Measurements from ENCODE around the gene USP24. TPM values are rescaled to one million over a fixed set of nuclear protein-coding genes. Genes with fewer than 3 reads are reported as not detected.

Gene USP24
- total and polyA plus RNA-seq, 4 donors, result 42.5 to 70.6 (median 46.9) TPM

DNA sequence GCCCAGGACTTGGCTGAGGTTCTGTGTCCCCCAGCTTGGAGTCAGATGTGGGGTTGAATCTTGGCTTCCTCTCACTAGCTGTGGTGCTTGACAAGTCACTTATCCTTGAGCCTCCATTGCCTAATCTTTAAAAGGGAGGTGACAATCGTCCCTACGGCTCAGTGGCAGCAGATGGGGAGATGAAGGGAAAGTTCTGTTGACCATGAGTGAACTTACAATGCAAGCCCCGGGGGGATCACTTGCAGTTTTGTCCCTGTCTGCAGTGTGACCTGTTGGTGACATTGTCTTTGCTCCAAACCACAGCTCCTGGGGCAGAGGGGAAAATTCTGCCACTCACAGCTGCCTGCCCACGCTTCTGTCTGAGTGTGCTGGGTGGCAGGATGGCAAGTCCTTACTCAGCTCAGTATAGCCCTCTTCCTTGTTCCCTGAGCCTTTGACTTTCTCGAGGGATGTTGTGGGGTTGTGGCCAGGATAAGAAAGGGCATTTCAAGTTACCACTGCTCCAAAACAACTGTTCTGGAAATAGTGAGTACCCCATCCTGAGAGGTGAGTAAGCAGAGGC, 174.2 kb downstream of the USP24 start:
- Histone ChIP-seq H3K4me1 (ENCODE audit: control insufficient read depth, insufficient read depth, low read length) (peaks cover 19% of the 10 kb centered on the region), H3K4me3 (ENCODE audit: low read depth, low read length) (no peak overlapping the region), H3K27ac (ENCODE audit: low read depth, low read length) (no peak overlapping the region), H3K9me3 (ENCODE audit: control insufficient read depth, insufficient read depth, low read length) (no peaks in the 10 kb centered on the region), H3K36me3 (ENCODE audit: control insufficient read depth, insufficient read depth, low read length) (no peaks in the 10 kb centered on the region), H3K27me3 (ENCODE audit: control insufficient read depth, insufficient read depth, low read length) (peaks cover 44% of the 10 kb centered on the region)
- no peak for DNase-seq (ENCODE audit: low read depth in 4 of 6, low spot score in 6 of 6)
- WGBS (ENCODE audit: insufficient coverage), result 59% methylated on average over 4 of the region's 5 CpGs

DNA sequence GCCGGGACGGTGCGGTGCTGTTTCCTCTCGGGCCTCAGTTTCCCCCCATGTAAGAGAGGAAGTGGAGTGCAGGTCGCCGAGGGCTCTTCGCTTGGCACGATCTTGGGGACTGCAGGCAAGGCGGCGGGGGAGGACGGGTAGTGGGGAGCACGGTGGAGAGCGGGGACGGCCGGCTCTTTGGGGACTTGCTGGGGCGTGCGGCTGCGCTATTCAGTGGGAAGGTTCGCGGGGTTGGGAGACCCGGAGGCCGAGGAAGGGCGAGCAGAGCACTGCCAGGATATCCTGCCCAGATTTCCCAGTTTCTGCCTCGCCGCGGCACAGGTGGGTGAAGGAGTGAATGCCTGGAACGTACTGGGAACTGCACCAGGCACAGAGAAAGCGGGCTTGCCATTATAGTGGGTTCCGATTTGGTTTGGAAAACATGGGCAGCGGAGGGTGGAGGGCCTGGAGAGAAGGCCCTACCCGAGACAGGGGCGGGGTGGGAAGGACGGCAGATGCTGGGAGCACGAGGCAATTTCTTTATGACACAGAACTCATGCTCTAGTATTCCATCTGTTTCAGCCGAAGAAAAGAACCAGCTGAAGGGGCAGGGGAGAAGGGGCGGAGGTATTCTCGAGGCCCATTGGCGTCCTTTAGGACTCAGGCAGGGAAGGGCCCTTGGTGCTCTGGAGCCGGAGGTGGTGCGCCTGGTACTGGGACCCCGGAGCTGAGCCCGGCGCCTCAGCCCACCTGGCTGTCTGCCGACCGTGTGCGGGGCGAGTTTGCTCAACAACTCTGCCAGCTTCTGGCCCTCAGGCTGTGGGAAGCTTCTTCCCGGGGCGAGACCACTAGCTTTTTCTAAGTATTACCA, 174.9 kb downstream of the USP24 start:
- Histone ChIP-seq H3K9me3 (ENCODE audit: control insufficient read depth, insufficient read depth, low read length) (no peaks in the 10 kb centered on the region), H3K4me1 (ENCODE audit: control insufficient read depth, insufficient read depth, low read length) (peaks cover 19% of the 10 kb centered on the region), H3K27ac (ENCODE audit: low read depth, low read length) (no peak overlapping the region), H3K4me3 (ENCODE audit: low read depth, low read length) (peak overlapping the region; percentile 16), H3K27me3 (ENCODE audit: control insufficient read depth, insufficient read depth, low read length) (peaks cover 44% of the 10 kb centered on the region), H3K36me3 (ENCODE audit: control insufficient read depth, insufficient read depth, low read length) (no peaks in the 10 kb centered on the region)
- WGBS (ENCODE audit: insufficient coverage), result 12% methylated on average over 48 of the region's 49 CpGs
- DNase-seq (ENCODE audit: low read depth in 4 of 6, low spot score in 6 of 6), result peak in 1 of 6 donors; percentile 40

DNA sequence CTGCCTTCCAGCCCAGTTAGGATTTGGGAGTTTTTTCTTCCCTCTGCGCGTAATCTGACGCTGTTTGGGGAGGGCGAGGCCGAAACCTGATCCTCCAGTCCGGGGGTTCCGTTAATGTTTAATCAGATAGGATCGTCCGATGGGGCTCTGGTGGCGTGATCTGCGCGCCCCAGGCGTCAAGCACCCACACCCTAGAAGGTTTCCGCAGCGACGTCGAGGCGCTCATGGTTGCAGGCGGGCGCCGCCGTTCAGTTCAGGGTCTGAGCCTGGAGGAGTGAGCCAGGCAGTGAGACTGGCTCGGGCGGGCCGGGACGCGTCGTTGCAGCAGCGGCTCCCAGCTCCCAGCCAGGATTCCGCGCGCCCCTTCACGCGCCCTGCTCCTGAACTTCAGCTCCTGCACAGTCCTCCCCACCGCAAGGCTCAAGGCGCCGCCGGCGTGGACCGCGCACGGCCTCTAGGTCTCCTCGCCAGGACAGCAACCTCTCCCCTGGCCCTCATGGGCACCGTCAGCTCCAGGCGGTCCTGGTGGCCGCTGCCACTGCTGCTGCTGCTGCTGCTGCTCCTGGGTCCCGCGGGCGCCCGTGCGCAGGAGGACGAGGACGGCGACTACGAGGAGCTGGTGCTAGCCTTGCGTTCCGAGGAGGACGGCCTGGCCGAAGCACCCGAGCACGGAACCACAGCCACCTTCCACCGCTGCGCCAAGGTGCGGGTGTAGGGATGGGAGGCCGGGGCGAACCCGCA, 175.7 kb downstream of the USP24 start, which contains the start of gene PCSK9:
PCSK9 (plus strand) TSS at position 207 of the 741 bp plus-strand sequence; CDS start at position 497, 290 bp downstream.
- H3K27me3 ChIP-seq (ENCODE audit: control insufficient read depth, insufficient read depth, low read length), result peaks cover 44% of the 10 kb centered on the region
- WGBS (ENCODE audit: insufficient coverage), result 1% methylated on average over 63 of the region's 67 CpGs
- peak in 2 of 6 donors; percentile 62 to 63 for DNase-seq (ENCODE audit: low read depth in 4 of 6, low spot score in 6 of 6)
- H3K4me3 ChIP-seq (ENCODE audit: low read depth, low read length), result peak within 1 kb of the TSS; percentile 16
- no peak within 1 kb of the TSS for H3K27ac ChIP-seq (ENCODE audit: low read depth, low read length)
- peaks cover 19% of the 10 kb centered on the region for H3K4me1 ChIP-seq (ENCODE audit: control insufficient read depth, insufficient read depth, low read length)
- H3K9me3 ChIP-seq (ENCODE audit: control insufficient read depth, insufficient read depth, low read length), result no peaks in the 10 kb centered on the region
- H3K36me3 ChIP-seq (ENCODE audit: control insufficient read depth, insufficient read depth, low read length), result no peaks in the 10 kb centered on the region

DNA sequence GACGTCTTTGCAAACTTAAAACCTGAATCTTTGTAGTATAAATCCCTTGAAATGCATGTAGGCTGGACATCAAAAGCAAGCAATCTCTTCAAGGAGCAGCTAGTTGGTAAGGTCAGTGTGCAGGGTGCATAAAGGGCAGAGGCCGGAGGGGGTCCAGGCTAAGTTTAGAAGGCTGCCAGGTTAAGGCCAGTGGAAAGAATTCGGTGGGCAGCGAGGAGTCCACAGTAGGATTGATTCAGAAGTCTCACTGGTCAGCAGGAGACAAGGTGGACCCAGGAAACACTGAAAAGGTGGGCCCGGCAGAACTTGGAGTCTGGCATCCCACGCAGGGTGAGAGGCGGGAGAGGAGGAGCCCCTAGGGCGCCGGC, 176.2 kb downstream of the USP24 start:
- no peak overlapping the region for H3K27ac ChIP-seq (ENCODE audit: low read depth, low read length)
- H3K9me3 ChIP-seq (ENCODE audit: control insufficient read depth, insufficient read depth, low read length), result no peaks in the 10 kb centered on the region
- DNase-seq (ENCODE audit: low read depth in 4 of 6, low spot score in 6 of 6), result no peak
- H3K27me3 ChIP-seq (ENCODE audit: control insufficient read depth, insufficient read depth, low read length), result peaks cover 44% of the 10 kb centered on the region
- peaks cover 19% of the 10 kb centered on the region for H3K4me1 ChIP-seq (ENCODE audit: control insufficient read depth, insufficient read depth, low read length)
- H3K4me3 ChIP-seq (ENCODE audit: low read depth, low read length), result no peak overlapping the region
- 29% methylated on average over 8 of the region's 9 CpGs for WGBS (ENCODE audit: insufficient coverage)
- no peaks in the 10 kb centered on the region for H3K36me3 ChIP-seq (ENCODE audit: control insufficient read depth, insufficient read depth, low read length)

DNA sequence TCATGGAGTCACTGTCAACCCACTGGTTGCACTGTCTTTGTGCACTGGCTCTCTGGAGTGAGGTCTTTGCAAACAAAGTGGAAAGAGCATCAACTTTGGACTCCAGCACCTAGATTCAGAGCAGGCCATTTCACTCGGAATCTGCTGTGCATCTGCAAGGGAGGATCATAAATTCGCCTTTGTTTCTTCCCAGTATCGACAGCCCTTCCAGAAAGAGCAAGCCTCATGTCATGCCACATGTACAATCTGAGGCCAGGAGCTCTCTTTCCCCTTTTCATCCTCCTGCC, 176.7 kb downstream of the USP24 start:
- Histone ChIP-seq H3K9me3 (ENCODE audit: control insufficient read depth, insufficient read depth, low read length) (no peaks in the 10 kb centered on the region), H3K4me1 (ENCODE audit: control insufficient read depth, insufficient read depth, low read length) (peaks cover 19% of the 10 kb centered on the region), H3K27me3 (ENCODE audit: control insufficient read depth, insufficient read depth, low read length) (peaks cover 44% of the 10 kb centered on the region), H3K36me3 (ENCODE audit: control insufficient read depth, insufficient read depth, low read length) (no peaks in the 10 kb centered on the region), H3K27ac (ENCODE audit: low read depth, low read length) (no peak overlapping the region), H3K4me3 (ENCODE audit: low read depth, low read length) (no peak overlapping the region)
- WGBS (ENCODE audit: insufficient coverage), result 67% methylated on average over 3 of the region's 3 CpGs
- DNase-seq (ENCODE audit: low read depth in 4 of 6, low spot score in 6 of 6), result no peak

DNA sequence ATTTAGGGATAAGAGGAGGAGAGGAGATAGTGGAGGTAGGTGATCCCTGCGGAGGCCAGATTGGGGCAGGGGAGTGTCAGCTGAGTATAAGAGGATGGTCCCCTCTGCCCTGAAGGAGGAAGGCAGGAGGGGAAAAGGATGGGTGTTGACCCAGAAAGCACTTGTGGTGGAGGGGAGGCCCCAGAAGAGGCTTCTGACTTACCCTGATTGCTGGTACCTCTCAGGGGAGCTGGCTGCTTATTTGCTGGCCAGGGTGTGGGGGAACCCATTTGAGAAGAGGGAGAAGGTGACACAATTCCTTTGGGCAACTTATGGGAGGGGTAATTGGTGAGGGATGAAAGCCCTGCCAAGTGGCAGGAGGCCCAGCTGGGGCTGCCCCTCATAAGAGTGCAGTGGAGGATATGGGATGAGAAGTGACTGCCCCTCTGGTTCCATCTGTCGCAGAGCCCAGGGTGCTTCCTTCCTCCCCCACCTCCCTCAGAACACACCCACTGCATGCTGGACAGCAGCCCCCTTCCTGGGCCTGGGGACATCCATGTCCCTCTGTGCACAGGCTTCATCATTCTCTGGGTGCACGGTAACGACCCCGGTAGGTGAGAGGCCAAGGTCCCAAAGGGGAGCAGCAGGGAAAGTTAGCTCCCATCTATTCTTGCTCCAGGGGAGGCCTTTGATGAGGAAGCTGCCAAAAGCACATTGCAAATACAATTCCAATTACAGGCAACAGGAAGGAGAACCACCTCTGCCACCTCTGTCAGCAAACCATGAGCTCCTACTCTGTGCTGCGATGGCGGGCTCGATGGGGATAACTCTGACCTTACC, 177.2 kb downstream of the USP24 start:
- no peak overlapping the region for H3K27ac ChIP-seq (ENCODE audit: low read depth, low read length)

DNA sequence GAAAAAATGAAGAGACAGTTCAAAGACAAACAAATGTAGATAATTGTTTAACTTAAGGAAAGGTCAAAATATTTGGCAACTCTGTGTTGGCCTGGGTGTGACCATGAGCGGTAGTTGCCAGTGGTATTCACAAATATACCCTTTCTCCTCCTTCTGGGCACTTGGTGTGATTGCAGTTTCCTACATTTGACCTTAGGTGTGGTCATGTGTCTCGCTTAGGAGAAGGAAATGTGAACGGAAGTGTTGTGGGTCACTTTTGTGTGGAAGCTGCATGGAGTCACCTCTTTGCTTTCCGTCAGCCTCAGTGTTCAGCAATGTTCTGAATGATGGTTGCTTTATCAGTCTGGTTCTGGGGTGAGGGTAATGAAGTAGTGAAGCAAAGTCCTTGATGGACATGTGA, 179.3 kb downstream of the USP24 start:
- Histone ChIP-seq H3K27me3 (ENCODE audit: control insufficient read depth, insufficient read depth, low read length) (peaks cover 36% of the 10 kb centered on the region), H3K4me1 (ENCODE audit: control insufficient read depth, insufficient read depth, low read length) (peaks cover 19% of the 10 kb centered on the region), H3K36me3 (ENCODE audit: control insufficient read depth, insufficient read depth, low read length) (no peaks in the 10 kb centered on the region), H3K4me3 (ENCODE audit: low read depth, low read length) (no peak overlapping the region), H3K27ac (ENCODE audit: low read depth, low read length) (no peak overlapping the region), H3K9me3 (ENCODE audit: control insufficient read depth, insufficient read depth, low read length) (no peaks in the 10 kb centered on the region)
- no peak for DNase-seq (ENCODE audit: low read depth in 4 of 6, low spot score in 6 of 6)
- WGBS (ENCODE audit: insufficient coverage), result 77% methylated on average over 3 of the region's 4 CpGs

More for the DNA sequence above, 177.2 kb downstream of the USP24 start:
- Histone ChIP-seq H3K4me3 (ENCODE audit: low read depth, low read length) (no peak overlapping the region), H3K27me3 (ENCODE audit: control insufficient read depth, insufficient read depth, low read length) (peaks cover 44% of the 10 kb centered on the region), H3K4me1 (ENCODE audit: control insufficient read depth, insufficient read depth, low read length) (peaks cover 19% of the 10 kb centered on the region), H3K9me3 (ENCODE audit: control insufficient read depth, insufficient read depth, low read length) (no peaks in the 10 kb centered on the region), H3K36me3 (ENCODE audit: control insufficient read depth, insufficient read depth, low read length) (no peaks in the 10 kb centered on the region)
- WGBS (ENCODE audit: insufficient coverage), result 98% methylated on average over 8 of the region's 8 CpGs
- DNase-seq (ENCODE audit: low read depth in 4 of 6, low spot score in 6 of 6), result no peak

DNA sequence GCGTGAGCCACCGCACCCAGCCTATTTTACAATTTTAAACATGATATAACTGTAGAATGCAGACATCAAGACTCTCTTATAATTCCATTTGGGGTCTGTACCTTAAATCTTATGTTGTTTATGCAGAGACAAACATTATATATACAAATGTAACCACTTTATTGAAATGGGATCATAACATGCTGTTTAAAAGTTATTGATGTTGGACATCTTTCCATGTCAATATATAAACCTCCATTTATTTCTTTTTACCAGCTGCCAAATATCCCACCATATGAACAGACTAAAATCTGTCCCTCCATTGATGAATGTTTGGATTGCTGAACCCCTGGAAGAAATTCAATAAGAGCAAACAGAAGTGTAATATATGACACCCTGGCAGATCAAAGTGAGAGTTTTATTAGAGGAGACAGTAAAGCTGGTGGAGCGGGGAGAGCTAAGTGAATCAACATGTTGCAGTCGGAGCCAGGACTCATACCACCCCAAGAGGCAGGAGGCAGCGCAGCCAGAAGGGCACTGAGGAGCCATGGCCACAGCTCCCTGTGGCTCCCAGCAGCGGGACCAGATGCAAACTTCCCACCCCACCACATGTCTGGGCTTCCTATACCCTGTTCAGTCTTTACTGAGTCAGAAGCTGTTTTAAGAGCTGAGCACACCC, 180.6 kb downstream of the USP24 start:
- Histone ChIP-seq H3K27ac (ENCODE audit: low read depth, low read length) (no peak overlapping the region), H3K36me3 (ENCODE audit: control insufficient read depth, insufficient read depth, low read length) (no peaks in the 10 kb centered on the region), H3K27me3 (ENCODE audit: control insufficient read depth, insufficient read depth, low read length) (peaks cover 23% of the 10 kb centered on the region), H3K4me1 (ENCODE audit: control insufficient read depth, insufficient read depth, low read length) (peaks cover 7% of the 10 kb centered on the region), H3K4me3 (ENCODE audit: low read depth, low read length) (no peak overlapping the region), H3K9me3 (ENCODE audit: control insufficient read depth, insufficient read depth, low read length) (no peaks in the 10 kb centered on the region)
- no peak for DNase-seq (ENCODE audit: low read depth in 4 of 6, low spot score in 6 of 6)
- WGBS (ENCODE audit: insufficient coverage), result 71% methylated on average over 4 of the region's 6 CpGs

DNA sequence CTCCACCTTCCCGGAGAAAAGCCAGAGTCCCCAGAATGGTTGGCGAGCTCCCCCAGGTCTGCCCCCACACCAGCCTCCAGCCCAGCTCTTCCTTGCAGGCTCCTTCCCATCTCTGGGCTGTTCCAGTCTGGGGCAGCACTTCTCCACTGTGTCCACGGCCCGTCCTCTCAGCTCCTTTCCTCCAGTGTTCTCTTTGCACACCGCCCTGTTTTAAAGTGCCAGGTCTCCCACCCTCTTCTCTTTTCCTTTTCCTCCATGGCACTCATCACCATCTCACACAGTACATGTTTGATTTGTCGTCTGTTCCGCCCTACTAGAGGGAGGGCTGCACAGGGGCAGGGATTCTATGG, 181.9 kb downstream of the USP24 start:
- 73% methylated on average over 6 of the region's 7 CpGs for WGBS (ENCODE audit: insufficient coverage)
- H3K4me1 ChIP-seq (ENCODE audit: control insufficient read depth, insufficient read depth, low read length), result no peaks in the 10 kb centered on the region
- no peak overlapping the region for H3K4me3 ChIP-seq (ENCODE audit: low read depth, low read length)
- no peaks in the 10 kb centered on the region for H3K36me3 ChIP-seq (ENCODE audit: control insufficient read depth, insufficient read depth, low read length)
- no peak for DNase-seq (ENCODE audit: low read depth in 4 of 6, low spot score in 6 of 6)
- H3K27ac ChIP-seq (ENCODE audit: low read depth, low read length), result no peak overlapping the region
- peaks cover 9% of the 10 kb centered on the region for H3K27me3 ChIP-seq (ENCODE audit: control insufficient read depth, insufficient read depth, low read length)
- no peaks in the 10 kb centered on the region for H3K9me3 ChIP-seq (ENCODE audit: control insufficient read depth, insufficient read depth, low read length)
